Measurements from ENCODE around the gene LAPTM4A.

LAPTM4A gene

DNA sequence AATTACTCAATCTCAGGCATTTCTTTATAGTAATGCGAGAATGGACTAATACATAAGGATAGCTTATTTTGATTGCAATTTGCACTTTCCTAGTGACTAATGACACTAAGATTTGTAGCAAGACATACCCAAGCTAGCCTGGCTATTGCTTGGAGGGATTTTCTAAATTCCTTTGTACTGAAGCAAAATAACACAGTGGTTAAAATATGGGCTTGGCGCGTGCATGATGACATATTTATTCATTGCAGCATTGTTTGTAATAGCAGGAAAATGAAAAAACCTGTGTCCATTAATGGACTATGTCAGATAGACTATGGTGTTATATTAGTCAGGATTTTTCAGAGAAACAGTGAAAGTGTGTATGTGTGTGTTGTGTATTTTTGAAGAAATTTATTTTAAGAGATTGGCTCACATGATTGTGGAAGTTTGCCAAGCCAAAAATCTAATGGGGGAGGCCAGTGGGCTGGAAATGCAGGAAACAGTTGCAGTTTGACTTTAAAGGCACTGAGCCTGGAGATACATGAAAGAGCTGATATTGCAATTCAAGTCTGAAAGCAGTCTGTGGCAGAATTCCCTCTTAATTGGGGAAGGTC, 16.7 kb upstream of the LAPTM4A start:
- peak; percentile 87 to 93 for DNase-seq (ENCODE audit: low read depth in 2 of 2)
- H3K4me3 ChIP-seq (replicated peaks in 1 of 2; ENCODE audit: low read depth in 2 of 2, low read length in 2 of 2), result no peak overlapping the region
- TF ChIP-seq, protein P1, sequence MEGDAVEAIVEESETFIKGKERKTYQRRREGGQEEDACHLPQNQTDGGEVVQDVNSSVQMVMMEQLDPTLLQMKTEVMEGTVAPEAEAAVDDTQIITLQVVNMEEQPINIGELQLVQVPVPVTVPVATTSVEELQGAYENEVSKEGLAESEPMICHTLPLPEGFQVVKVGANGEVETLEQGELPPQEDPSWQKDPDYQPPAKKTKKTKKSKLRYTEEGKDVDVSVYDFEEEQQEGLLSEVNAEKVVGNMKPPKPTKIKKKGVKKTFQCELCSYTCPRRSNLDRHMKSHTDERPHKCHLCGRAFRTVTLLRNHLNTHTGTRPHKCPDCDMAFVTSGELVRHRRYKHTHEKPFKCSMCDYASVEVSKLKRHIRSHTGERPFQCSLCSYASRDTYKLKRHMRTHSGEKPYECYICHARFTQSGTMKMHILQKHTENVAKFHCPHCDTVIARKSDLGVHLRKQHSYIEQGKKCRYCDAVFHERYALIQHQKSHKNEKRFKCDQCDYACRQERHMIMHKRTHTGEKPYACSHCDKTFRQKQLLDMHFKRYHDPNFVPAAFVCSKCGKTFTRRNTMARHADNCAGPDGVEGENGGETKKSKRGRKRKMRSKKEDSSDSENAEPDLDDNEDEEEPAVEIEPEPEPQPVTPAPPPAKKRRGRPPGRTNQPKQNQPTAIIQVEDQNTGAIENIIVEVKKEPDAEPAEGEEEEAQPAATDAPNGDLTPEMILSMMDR (IDR thresholded peaks at IDR 0.05; ENCODE audit: low read depth, low read length), result no peak

DNA sequence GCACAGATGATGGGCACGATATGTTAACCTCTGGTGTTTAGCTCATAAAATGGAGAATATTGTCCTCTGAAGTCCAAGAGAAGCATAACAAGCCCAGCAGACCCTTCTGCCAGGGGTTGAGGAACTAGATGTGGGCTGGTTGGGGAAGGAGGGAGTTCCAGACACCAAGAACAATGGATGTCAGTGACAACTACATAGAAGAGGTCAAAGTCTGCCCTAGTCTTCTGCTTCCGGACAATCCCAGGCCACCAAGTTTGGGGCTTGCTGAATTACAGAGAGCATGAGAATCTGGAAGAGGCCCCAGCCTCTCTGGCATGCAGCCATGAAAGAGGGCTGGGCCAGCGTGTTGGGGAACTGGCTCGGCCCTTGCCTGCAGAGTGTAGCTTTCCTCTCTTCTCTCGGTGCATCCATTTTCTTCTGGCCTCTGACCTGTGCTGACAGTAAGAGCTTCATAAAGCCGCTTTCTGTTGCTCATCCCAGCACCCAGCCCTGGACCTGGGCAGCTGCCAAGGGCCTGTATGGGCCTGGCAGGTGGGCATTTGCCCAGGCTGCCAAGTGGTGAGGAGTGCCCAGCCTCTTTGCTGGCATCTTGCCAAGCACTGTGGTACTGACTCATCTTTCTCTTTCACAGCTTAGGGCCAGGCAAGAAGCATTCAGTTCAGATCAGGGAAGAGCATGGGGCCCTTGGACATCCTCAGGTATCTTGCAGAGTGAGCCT, 14.6 kb upstream of the LAPTM4A start:
- peak; percentile 79 to 81 for DNase-seq (ENCODE audit: low read depth in 2 of 2)
- no peak overlapping the region for H3K4me3 ChIP-seq (replicated peaks in 1 of 2; ENCODE audit: low read depth in 2 of 2, low read length in 2 of 2)
- TF ChIP-seq, protein P1 (IDR thresholded peaks at IDR 0.05; ENCODE audit: low read depth, low read length), result no peak

DNA sequence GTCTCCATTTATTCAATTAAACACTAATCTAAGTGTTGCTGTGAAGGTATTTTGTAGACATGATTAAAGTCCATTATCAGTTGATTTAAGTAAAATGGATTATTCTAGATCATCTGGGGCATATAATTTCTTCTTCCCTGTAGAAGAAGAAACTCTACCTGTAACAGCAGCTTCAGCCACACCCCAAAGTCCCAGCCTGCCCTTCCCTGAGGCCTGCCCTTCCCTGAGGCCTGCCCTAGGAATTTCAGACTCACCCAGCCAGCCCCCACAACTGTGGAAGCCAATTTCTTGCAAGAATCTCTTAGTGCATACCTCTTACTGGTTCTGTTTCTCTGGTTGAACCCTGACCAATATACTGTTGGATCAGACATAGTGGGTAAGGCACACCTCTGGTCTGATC, 13.4 kb upstream of the LAPTM4A start:
- no peak for DNase-seq (ENCODE audit: low read depth in 2 of 2)
- no peak overlapping the region for H3K4me3 ChIP-seq (replicated peaks in 1 of 2; ENCODE audit: low read depth in 2 of 2, low read length in 2 of 2)
- TF ChIP-seq, protein P1 (IDR thresholded peaks at IDR 0.05; ENCODE audit: low read depth, low read length), result no peak

DNA sequence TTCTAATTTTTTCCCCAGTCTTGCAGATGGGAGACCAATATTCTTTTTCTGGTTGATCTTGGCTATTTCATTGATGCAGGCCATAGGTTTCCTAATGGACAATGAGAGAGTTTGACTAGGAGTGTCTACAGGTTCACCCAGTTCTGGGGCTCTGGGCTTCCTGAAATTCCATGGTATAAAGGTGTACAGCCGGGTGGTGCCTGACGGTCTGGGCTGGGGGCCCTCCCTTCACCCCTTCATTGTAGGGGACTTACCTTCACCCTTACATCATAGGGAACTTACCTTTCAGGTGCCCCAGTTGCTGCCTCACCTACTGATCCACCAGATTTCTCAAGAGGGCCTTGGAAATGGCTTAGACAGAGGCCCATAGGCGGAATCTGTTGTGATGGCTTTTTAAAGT, 13.0 kb upstream of the LAPTM4A start:
- no peak overlapping the region for H3K4me3 ChIP-seq (replicated peaks in 1 of 2; ENCODE audit: low read depth in 2 of 2, low read length in 2 of 2)
- TF ChIP-seq, protein P1 (IDR thresholded peaks at IDR 0.05; ENCODE audit: low read depth, low read length), result no peak
- DNase-seq (ENCODE audit: low read depth in 2 of 2), result no peak

DNA sequence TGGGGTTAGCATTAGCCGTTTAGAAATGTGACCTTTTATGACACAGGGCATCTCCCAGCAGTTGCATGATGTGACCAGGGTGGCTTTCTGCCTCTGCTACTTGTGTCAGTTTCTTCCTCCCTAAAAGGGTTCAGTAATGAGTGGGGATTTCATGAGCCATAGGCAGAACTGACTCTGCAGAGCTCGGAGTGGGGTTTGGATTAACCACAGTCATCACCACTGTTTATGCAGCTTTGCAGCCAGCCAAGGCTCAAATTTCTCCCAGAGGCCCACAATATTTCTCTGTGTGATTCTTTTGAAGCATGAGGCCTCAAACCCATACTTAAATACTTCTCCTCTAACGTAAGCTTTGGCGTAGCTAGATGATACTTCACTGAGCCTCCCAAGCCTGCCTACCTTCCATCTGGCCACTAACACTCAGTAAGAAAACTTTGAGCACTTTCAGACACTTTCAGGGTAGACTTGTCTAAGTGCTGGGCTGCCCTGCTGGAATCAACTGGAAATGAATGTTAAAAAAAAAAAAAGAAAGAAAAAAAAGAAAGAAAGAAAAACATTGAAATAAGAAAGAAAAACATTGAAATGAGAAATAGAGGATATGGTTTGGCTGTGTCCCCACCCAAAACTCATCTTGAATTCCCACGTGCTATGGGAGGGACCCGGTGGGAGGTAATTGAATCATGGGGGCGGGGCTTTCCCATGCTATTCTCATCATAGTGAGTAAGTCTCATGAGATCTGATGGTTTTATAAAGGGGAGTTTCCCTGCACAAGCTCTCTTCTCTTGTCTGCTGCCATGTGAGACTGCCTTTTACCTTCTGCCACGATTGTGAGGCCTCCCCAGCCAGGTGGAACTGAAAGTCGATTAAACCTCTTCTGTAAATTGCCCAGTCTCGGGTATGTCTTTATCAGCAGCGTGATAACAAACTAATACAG, 11.5 kb upstream of the LAPTM4A start:
- DNase-seq (ENCODE audit: low read depth in 2 of 2), result peak; percentile 60 to 86
- TF ChIP-seq, protein P1 (IDR thresholded peaks at IDR 0.05; ENCODE audit: low read depth, low read length), result no peak
- no peak overlapping the region for H3K4me3 ChIP-seq (replicated peaks in 1 of 2; ENCODE audit: low read depth in 2 of 2, low read length in 2 of 2)

DNA sequence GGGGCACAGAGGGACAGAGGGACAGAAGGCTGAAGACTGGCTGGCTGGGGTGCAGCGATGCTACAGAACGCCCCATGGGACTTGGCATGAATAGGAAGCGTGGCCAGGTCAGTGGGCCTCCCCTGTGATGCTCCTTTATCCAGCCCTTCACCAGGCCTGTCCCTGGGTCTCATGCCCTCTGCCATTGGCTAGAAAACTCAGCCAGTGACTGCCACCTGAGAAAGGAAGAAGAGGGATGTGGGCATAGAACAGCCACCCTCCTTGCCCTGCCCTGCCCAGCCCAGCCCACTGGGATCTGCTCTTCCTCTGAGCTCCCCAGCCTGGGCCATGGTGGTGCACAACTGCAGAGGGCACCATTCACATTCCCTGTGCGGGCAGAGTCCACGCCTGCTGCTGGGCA, 10.5 kb upstream of the LAPTM4A start:
- TF ChIP-seq, protein P1 (IDR thresholded peaks at IDR 0.05; ENCODE audit: low read depth, low read length), result no peak
- no peak for DNase-seq (ENCODE audit: low read depth in 2 of 2)
- no peak overlapping the region for H3K4me3 ChIP-seq (replicated peaks in 1 of 2; ENCODE audit: low read depth in 2 of 2, low read length in 2 of 2)

All from cardiac fibroblast (primary cell).